GM21576 (cell line): ENCODE data around the gene GNG11.

ENCODE experiments used
- ATAC-seq: cut with Tn5 transposase; IDR thresholded peaks from one replicate; pipeline ENCODE4 v1.9.1; 2021; ENCODE audit warnings: mild to moderate bottlenecking, moderate library complexity; ENCODE audit not compliant: unreplicated experiment

GNG11 gene

DNA sequence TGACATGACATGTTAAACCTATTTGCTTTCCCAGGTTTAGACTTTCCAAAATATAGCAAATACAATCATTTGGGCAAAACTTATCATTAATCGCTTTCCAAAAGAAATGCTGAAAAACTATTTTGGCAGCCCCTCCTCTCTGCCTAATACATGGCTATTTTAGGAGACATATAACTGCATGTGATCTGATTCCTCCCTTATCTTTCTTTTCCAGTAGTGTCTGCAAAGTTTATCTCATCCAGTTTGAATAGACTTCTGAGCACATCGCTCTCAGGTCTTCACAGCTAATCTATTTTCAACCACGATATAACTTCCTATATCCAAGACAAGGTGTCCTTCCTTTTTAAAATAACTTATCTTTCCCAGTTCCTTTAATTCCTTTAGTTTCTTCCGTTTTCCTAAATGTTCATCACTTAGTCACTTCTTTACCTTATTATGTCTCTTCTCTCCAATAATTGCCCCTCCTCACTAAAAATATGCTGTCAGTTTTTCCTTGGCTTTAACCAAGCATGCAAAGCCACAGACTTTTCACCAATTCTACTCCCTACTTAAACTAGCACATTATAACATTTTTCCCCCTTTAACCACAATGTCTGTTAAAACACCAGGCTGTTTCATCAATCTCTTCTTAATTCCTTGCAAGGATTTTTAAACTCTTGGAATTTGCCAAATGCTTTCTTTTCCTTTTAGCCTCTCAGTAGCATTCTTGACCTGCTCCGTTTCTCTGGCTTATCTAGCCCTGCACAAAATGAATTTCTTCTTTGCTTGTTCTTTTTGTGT is 24.4 kb downstream of the GNG11 start:
- no peak for ATAC-seq

GRCh38 chr7:93948106-93948505 is 26.6 kb downstream of the GNG11 start:
- no peak for ATAC-seq

DNA sequence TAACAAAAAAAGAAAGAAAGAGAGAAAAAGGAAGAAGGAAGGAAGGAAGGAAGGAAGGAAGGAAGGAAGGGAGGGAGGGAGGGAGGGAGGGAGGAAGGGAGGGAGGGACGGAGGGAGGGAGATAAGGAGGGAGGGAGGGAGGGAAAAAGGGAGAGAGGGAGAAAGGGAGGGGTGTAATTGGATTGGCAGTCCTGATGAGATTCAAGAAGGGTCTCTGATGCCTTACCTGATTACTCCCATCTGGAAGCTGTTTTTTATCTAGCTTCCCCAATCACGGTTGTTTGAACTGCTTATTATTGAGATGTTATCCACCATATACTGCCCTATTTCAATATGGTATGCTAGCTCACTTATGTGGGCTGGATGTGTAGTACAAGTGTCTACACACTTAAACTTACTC is 27.3 kb downstream of the GNG11 start:
- ATAC-seq = no peak

GRCh38 chr7:93949423-93949822 is 27.9 kb downstream of the GNG11 start:
- ATAC-seq = no peak

GRCh38 chr7:93955304-93955703 is 33.8 kb downstream of the GNG11 start:
- peak; percentile 69 for ATAC-seq

GRCh38 chr7:93957767-93958166 is 36.2 kb downstream of the GNG11 start:
- ATAC-seq = peak; percentile 55

DNA sequence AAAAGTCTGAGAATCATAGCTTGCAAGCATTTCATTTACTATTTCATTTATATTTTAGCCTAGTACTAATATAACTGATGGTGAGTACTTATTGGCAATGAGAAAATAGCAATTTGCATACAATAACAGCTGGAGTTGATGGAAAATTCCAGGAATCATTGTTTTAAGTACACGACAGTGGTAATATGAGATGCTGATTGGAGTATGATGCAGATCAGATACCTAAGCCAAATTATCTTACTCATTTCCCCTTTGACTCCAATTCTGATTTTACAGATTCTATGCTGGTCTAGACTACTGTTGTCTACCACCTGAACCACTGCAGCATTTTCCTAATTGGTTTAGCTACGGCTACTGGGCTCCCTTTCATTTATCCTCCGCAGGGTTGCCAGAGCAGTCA is 36.7 kb downstream of the GNG11 start:
- no peak for ATAC-seq

- ATAC-seq = no peak
Observed at GRCh38 chr7:93958651-93959050, 37.1 kb downstream of the GNG11 start.

DNA sequence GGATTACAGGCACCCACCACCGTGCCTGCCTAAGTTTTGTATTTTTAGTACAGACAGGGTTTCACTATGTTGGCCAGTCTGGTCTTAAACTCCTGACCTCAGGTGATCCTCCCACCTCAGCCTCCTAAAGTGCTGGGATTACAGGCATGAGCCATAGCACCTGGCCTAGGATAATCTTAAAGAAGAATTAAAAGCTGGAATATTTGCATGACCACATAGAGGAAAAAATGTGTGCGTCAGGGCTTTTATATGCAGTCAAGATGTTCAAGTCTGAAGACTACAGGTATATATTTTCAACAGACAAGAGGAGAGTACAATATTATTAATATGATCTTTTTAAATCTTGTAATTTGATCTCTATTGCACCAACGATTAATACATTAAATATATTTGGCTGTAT is 39.5 kb downstream of the GNG11 start:
- no peak for ATAC-seq

DNA sequence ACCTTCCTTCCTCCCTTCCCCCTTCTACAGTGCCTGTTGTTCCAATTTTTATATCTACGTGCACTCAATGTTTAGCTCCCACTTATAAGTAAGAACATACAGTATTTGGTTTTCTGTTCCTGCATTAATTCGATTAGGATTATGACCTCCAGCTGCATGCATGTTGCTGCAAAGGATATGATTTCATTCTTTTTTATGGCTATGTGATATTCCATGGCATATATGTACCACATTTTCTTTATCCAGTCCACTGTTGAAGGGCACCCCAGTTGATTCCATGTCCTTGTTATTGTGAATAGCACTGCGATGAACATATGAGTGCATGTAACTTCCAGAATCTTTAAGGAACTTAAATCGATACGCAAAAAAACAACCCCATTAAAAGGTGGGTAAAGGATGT is 42.7 kb downstream of the GNG11 start:
- ATAC-seq = no peak

DNA sequence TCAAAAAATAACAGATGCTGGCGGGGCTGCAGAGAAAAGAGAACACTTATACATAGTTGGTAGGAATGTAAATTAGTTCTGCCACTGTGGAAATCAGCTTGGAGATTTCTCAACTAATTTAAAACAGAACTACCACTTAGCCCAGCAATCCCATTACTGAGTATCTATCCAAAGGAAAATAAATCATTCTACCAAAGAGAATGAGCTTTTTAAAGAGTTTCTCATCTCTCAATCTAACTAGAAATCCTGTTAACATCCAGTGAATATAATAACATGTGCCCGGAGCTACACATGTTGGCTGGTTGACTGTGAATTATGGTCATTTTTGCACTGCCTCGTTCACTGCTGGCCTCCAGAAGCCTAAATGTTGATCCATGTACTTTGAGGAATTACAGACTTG is 43.3 kb downstream of the GNG11 start:
- ATAC-seq = no peak

DNA sequence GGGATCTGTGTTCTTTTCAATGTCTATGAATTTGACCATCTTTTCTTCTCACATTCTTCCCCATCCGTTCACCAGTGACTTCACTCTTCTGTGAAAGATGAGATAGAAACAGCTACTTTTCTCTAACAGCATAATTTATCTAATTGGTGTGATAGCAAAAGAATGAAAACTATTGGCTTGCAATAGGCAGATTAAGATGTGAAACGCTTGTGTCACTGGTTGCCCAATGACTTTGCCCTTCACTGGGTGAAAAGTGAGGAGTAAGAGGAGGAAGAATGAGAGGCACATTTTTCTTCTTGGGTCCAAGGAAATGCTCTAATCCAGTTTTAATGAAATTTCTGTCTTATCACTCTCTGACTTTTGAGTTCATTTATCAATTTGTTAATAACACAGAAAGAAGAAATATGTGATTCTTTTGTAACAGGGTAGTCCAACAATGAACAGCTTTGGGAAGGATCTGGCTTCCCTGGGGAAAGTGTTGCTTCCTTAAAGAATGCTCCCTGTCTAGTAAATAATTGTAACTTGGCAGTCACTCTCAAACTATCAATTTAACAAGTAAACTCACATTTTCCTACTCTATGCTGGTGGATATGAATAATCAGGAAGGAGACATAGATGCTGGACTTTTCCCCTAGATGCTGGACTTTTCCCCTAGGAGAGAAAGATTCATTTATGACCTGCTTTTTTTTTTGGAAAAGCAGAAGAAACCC is 47.5 kb downstream of the GNG11 start:
- ATAC-seq = no peak

DNA sequence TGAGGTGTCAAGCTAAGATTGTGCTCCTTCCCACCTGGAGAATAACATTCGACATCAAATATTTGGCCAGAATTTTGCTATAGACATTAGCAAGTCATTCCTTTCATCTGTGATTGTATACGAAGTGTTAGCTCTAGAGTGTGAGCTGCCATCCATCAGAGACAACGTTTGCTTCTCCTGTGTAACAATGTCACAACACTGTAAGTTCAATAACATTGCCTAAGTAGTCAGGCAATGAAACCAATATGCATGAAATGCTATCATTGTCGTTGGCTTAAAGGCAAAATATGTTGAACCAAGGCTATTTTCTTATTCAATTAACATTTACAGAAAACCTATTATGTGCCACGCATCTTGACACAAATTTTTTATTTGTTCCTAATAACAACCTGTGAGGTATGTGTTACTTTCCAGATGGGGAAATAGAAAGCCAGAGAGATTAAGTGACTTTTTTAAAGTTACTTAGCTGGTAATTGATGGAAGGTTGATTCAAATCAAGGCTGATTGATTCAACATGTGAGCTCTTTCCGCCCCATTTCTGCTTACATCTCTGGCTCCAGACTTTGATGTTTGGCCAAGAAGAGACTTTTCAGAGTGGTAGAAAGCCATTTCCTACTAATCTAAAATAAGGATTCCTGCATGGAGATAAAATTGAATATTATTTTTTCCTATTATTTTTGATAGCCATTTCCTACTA is 50.6 kb downstream of the GNG11 start:
- no peak for ATAC-seq

- ATAC-seq = no peak
Observed at GRCh38 chr7:93973134-93973533, 51.6 kb downstream of the GNG11 start.

DNA sequence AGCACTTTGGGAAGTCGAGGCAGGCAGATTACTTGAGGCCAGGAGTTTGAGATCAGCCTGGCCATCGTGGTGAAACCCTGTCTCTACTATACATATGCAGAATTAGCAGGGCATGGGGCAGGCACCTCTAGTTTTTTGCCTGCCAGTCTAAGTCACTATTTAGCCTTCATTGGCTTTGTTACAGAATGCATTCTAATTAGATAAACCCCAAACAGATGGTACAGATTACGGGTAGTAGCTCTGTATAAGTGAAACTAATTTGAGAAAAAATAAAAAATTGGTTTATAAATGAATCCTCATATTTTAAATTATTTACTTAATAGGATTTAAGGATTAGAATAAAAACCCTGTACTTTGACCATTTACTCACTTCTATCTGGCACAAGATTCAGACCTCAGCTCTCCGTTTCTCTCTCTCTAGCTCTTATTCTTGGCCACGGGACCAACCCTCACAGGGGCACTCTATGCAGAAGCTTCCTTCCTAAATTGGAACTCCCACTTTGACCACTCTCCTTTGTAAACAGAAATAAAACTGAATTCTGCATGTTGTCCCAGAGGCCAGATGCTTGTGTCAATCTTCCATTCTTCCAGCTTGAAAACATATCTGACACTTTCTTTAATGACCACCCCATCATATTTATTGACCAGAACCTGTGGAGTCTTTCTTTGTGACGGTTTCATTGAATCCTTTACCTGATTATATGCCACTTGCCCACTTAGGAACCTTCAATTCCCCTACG is 55.8 kb downstream of the GNG11 start:
- no peak for ATAC-seq
